ENCODE measurements around the gene GALNT2. TPM values are rescaled to one million over a fixed set of nuclear protein-coding genes. Genes with fewer than 3 reads are reported as not detected.
A peak's percentile ranks its signal among the peaks of the same experiment; 100 is the strongest.

Gene GALNT2
- total and polyA plus RNA-seq, 4 experiments from 2014 or later, result 11.5 to 20.9 (median 15.8) TPM

DNA sequence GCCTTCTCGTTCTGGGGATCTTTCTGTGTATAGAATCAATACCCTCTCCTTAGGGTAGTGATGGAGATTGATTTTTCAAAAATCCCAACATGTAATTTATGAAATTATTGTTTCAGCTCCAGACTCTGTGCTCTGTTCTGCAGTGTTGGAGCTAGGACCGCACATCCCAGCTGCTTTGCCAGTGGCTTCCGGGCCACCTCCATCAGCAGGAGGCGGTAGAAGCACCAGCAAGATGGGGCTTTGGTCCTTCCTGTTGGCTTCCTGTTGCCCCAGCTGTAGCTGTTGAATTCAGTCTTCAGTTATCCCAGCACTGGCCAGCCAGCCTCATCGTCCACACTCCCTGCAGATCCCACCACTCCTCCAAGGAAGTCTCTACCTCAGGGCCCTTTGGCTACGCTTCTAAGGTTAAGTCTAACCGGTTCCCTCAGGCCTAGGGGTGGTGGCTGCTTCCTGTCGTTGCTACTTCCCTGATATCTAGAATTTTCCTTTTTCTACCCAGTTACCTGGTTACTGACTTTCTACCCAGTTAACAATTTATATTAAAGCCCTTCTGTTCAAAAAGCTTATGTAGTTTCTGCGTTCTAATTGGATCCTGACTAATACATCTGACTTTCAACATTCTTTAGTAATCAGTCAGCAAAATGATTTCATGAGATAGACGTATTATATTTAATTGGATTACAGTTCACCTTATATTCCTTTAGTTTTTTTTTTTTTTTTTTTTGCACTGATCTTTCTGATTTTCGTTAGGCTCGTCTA lies 24.6 kb downstream of the GALNT2 start:
- ChIA-PET CTCF (ENCODE audit: partially characterized antibody) (no interaction called here), POLR2A (ENCODE audit: partially characterized antibody) (no interaction called here)
- Mint-ChIP-seq H3K27me3 (no peaks in the 10 kb centered on the region), H3K36me3 (peaks cover 16 to 36% of the 10 kb centered on the region in 2 donors), H3K4me3 (no peak overlapping the region), H3K27ac (no peak overlapping the region), H3K9me3 (no peaks in the 10 kb centered on the region), H3K4me1 (peaks cover 5 to 22% (median 17%) of the 10 kb centered on the region in 4 donors)
- no peaks in the 10 kb centered on the region for H3K27me3 ChIP-seq (ENCODE audit: insufficient read depth, low read length)
- H3K9me3 ChIP-seq (ENCODE audit: control insufficient read depth in 1 of 2, low read length in 2 of 2), result no peaks in the 10 kb centered on the region
- H3K36me3 ChIP-seq (ENCODE audit: insufficient read depth, low read length), result peaks cover 5% of the 10 kb centered on the region
- no peak for DNase-seq
- no peaks in the 10 kb centered on the region for H3K4me1 ChIP-seq (ENCODE audit: insufficient read depth, low read length)
- intact Hi-C loops (cut with micrococcal nuclease), result no loop called here
- no peak overlapping the region for H3K4me3 ChIP-seq (ENCODE audit: low read length in 2 of 2)
- no peak overlapping the region for H3K27ac ChIP-seq (ENCODE audit: low read depth, low read length)

GRCh38 chr1:230094746-230095145 lies 27.7 kb downstream of the GALNT2 start:
- CTCF ChIA-PET (ENCODE audit: partially characterized antibody), result no interaction called here
- Histone ChIP-seq H3K36me3 (ENCODE audit: insufficient read depth, low read length) (no peaks in the 10 kb centered on the region), H3K4me3 (ENCODE audit: low read length in 2 of 2) (no peak overlapping the region), H3K27ac (ENCODE audit: low read depth, low read length) (no peak overlapping the region), H3K4me1 (ENCODE audit: insufficient read depth, low read length) (no peaks in the 10 kb centered on the region), H3K27me3 (ENCODE audit: insufficient read depth, low read length) (no peaks in the 10 kb centered on the region), H3K9me3 (ENCODE audit: control insufficient read depth in 1 of 2, low read length in 2 of 2) (no peaks in the 10 kb centered on the region)
- Mint-ChIP-seq H3K4me3 (no peak overlapping the region), H3K9me3 (peaks cover 0 to 2% (median 0%) of the 10 kb centered on the region in 8 donors), H3K27me3 (no peaks in the 10 kb centered on the region), H3K36me3 (peaks cover 19 to 38% of the 10 kb centered on the region in 2 donors), H3K27ac (peak overlapping the region in 1 of 7 donors; percentile 70), H3K4me1 (peaks cover 3 to 13% (median 10%) of the 10 kb centered on the region in 4 donors)
- POLR2A ChIA-PET (ENCODE audit: partially characterized antibody), result no interaction called here
- intact Hi-C loops (cut with micrococcal nuclease), result no loop called here
- DNase-seq, result no peak

DNA sequence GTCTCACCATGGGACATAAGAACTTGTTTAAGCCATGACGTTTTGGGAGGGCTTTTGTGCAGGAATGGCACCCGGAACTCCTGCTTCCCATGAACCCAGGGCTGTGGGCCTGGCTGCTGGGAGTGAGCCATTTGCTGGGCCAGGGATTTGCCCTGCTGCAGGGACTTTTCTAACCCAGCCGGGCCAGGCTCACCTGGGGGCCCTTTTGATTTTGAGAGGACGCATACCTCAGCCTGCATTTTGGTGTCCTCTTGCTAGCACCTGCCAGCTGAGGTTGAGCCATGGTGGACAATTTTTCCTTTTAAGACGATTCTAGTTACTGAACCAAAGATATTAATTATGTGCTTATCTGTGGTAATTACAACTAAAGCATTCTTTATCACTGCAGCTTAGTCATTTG lies 28.9 kb downstream of the GALNT2 start:
- CTCF ChIA-PET (ENCODE audit: partially characterized antibody), result no interaction called here
- POLR2A ChIA-PET (ENCODE audit: partially characterized antibody), result no interaction called here
- Histone ChIP-seq H3K36me3 (ENCODE audit: insufficient read depth, low read length) (no peaks in the 10 kb centered on the region), H3K9me3 (ENCODE audit: control insufficient read depth in 1 of 2, low read length in 2 of 2) (no peaks in the 10 kb centered on the region), H3K27me3 (ENCODE audit: insufficient read depth, low read length) (no peaks in the 10 kb centered on the region), H3K4me1 (ENCODE audit: insufficient read depth, low read length) (no peaks in the 10 kb centered on the region), H3K27ac (ENCODE audit: low read depth, low read length) (no peak overlapping the region), H3K4me3 (ENCODE audit: low read length in 2 of 2) (no peak overlapping the region)
- Mint-ChIP-seq H3K4me1 (peaks cover 3 to 9% (median 9%) of the 10 kb centered on the region in 4 donors), H3K27ac (no peak overlapping the region), H3K9me3 (peaks cover 0 to 2% (median 0%) of the 10 kb centered on the region in 8 donors), H3K36me3 (peaks cover 10 to 29% of the 10 kb centered on the region in 2 donors), H3K27me3 (no peaks in the 10 kb centered on the region), H3K4me3 (no peak overlapping the region)
- intact Hi-C loops (cut with micrococcal nuclease), result no loop called here
- no peak for DNase-seq

- Mint-ChIP-seq H3K4me1 (peaks cover 4 to 23% (median 9%) of the 10 kb centered on the region in 4 donors), H3K4me3 (no peak overlapping the region), H3K9me3 (peaks cover 0 to 2% (median 0%) of the 10 kb centered on the region in 8 donors), H3K27ac (no peak overlapping the region), H3K36me3 (peaks cover 7 to 21% of the 10 kb centered on the region in 2 donors), H3K27me3 (no peaks in the 10 kb centered on the region)
- Histone ChIP-seq H3K4me3 (ENCODE audit: low read length in 2 of 2) (no peak overlapping the region), H3K36me3 (ENCODE audit: insufficient read depth, low read length) (no peaks in the 10 kb centered on the region), H3K9me3 (ENCODE audit: control insufficient read depth in 1 of 2, low read length in 2 of 2) (no peaks in the 10 kb centered on the region), H3K27me3 (ENCODE audit: insufficient read depth, low read length) (no peaks in the 10 kb centered on the region), H3K27ac (ENCODE audit: low read depth, low read length) (no peak overlapping the region), H3K4me1 (ENCODE audit: insufficient read depth, low read length) (no peaks in the 10 kb centered on the region)
- no peak for DNase-seq
- POLR2A ChIA-PET (ENCODE audit: partially characterized antibody), result no interaction called here
- CTCF ChIA-PET (ENCODE audit: partially characterized antibody), result no interaction called here
- intact Hi-C loops (cut with micrococcal nuclease), result no loop called here
These were observed 30.3 kb downstream of the GALNT2 start for GRCh38 chr1:230097370-230097769.

DNA sequence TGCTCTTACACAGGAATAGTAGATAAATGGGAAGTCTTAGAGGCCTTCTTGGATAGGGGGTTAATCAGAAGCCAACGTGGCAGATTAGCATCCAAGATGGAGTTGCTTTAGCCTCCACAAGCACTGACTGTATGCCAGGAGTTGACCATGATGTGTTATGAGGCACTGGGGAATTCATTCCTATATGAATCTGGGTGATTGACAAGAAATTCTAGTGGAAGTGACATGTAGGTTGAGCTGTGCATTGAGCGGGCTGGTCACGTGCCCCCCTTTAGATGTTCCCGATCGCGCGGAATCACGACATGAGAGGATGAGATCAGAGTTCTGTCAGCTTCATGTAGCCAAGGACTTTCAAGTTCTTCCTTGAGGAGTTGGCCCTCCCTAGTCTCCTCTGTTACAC lies 31.7 kb downstream of the GALNT2 start:
- Mint-ChIP-seq H3K9me3 (peaks cover 0 to 2% (median 0%) of the 10 kb centered on the region in 8 donors), H3K4me1 (peaks cover 16 to 37% (median 20%) of the 10 kb centered on the region in 4 donors)

DNA sequence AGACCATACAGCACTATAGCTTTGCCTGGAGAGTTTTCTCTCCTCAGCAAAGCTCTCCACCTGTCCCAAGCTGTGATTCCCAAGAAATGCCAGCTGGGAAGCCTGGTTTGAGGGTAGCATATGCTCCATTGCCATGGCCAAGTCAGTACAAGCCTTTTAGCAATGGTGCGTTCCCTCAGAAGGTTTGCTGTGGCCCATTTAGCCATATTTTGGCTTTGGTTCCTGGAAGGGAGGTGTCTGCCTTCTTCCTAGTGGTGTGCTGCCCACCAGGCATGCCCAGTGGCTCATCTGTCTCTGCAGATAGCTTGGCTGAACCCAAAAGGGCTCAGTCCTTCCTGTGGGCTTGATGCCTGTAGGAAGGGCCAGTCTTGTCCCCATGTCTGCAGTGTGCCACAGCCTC lies 32.4 kb downstream of the GALNT2 start:
- Mint-ChIP-seq H3K27me3 (no peaks in the 10 kb centered on the region), H3K36me3 (peaks cover 7 to 17% of the 10 kb centered on the region in 2 donors)
- POLR2A ChIA-PET (ENCODE audit: partially characterized antibody), result no interaction called here

More for the DNA sequence above, 31.7 kb downstream of the GALNT2 start:
- H3K4me3 ChIP-seq (ENCODE audit: low read length in 2 of 2), result no peak overlapping the region
- CTCF ChIA-PET (ENCODE audit: partially characterized antibody), result no interaction called here
- intact Hi-C loops (cut with micrococcal nuclease), result no loop called here
- peaks cover 7 to 17% of the 10 kb centered on the region in 2 donors for H3K36me3 Mint-ChIP-seq
- no peak overlapping the region for H3K27ac ChIP-seq (ENCODE audit: low read depth, low read length)
- no peaks in the 10 kb centered on the region for H3K27me3 ChIP-seq (ENCODE audit: insufficient read depth, low read length)
- H3K4me1 ChIP-seq (ENCODE audit: insufficient read depth, low read length), result peaks cover 13% of the 10 kb centered on the region
- no peak for DNase-seq
- no peaks in the 10 kb centered on the region for H3K36me3 ChIP-seq (ENCODE audit: insufficient read depth, low read length)
- H3K27ac Mint-ChIP-seq, result no peak overlapping the region
- H3K4me3 Mint-ChIP-seq, result no peak overlapping the region
- no peaks in the 10 kb centered on the region for H3K9me3 ChIP-seq (ENCODE audit: control insufficient read depth in 1 of 2, low read length in 2 of 2)
- H3K27me3 Mint-ChIP-seq, result no peaks in the 10 kb centered on the region
- POLR2A ChIA-PET (ENCODE audit: partially characterized antibody), result no interaction called here

DNA sequence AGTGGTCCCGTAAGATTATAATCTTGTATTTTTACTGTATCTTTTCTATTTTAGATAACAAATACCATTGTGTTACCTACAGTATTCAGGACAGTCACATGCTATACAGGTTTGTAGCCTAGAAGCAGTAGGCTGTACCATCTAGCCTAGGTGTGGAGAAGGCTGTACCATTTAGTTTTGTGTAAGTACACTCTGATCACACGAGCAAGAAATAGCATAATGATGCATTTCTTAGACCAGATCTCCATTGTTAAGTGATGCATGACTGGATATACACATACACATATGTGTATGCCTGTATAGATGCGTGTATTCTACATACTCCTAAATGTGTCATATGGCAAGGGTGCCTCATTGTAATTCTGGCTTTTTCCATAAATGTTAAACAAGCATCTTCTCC lies 33.9 kb downstream of the GALNT2 start:
- Mint-ChIP-seq H3K4me3 (no peak overlapping the region), H3K4me1 (peaks cover 34 to 59% (median 40%) of the 10 kb centered on the region in 4 donors), H3K27ac (no peak overlapping the region), H3K9me3 (peaks cover 0 to 2% (median 0%) of the 10 kb centered on the region in 8 donors), H3K36me3 (peaks cover 7 to 12% of the 10 kb centered on the region in 2 donors), H3K27me3 (no peaks in the 10 kb centered on the region)
- POLR2A ChIA-PET (ENCODE audit: partially characterized antibody), result no interaction called here
- Histone ChIP-seq H3K36me3 (ENCODE audit: insufficient read depth, low read length) (no peaks in the 10 kb centered on the region), H3K9me3 (ENCODE audit: control insufficient read depth in 1 of 2, low read length in 2 of 2) (no peaks in the 10 kb centered on the region), H3K4me3 (ENCODE audit: low read length in 2 of 2) (no peak overlapping the region), H3K27ac (ENCODE audit: low read depth, low read length) (no peak overlapping the region), H3K4me1 (ENCODE audit: insufficient read depth, low read length) (peaks cover 34% of the 10 kb centered on the region), H3K27me3 (ENCODE audit: insufficient read depth, low read length) (no peaks in the 10 kb centered on the region)
- intact Hi-C loops (cut with micrococcal nuclease), result no loop called here
- no peak for DNase-seq
- CTCF ChIA-PET (ENCODE audit: partially characterized antibody), result no interaction called here

More for the DNA sequence above, 32.4 kb downstream of the GALNT2 start:
- Histone ChIP-seq H3K9me3 (ENCODE audit: control insufficient read depth in 1 of 2, low read length in 2 of 2) (no peaks in the 10 kb centered on the region), H3K27me3 (ENCODE audit: insufficient read depth, low read length) (no peaks in the 10 kb centered on the region), H3K27ac (ENCODE audit: low read depth, low read length) (no peak overlapping the region), H3K4me1 (ENCODE audit: insufficient read depth, low read length) (peaks cover 21% of the 10 kb centered on the region), H3K4me3 (ENCODE audit: low read length in 2 of 2) (no peak overlapping the region), H3K36me3 (ENCODE audit: insufficient read depth, low read length) (no peaks in the 10 kb centered on the region)
- DNase-seq, result no peak
- H3K27ac Mint-ChIP-seq, result no peak overlapping the region
- intact Hi-C loops (cut with micrococcal nuclease), result no loop called here
- H3K4me1 Mint-ChIP-seq, result peaks cover 22 to 44% (median 27%) of the 10 kb centered on the region in 4 donors
- no peak overlapping the region for H3K4me3 Mint-ChIP-seq
- H3K9me3 Mint-ChIP-seq, result peaks cover 0 to 2% (median 0%) of the 10 kb centered on the region in 8 donors
- CTCF ChIA-PET (ENCODE audit: partially characterized antibody), result no interaction called here

Measured in CD4-positive, alpha-beta memory T cell (primary cell).